NCI-H187 treated with DMSO at 0.1 percent for 48 hours (cell line): ENCODE data around the gene PSME3.
A peak's percentile ranks its signal among the peaks of the same experiment; 100 is the strongest.

Experiments
- DNase-seq: peaks from one replicate; lab custom pipeline; 2025; lab: John Stamatoyannopoulos, UW

PSME3 gene, protein sequence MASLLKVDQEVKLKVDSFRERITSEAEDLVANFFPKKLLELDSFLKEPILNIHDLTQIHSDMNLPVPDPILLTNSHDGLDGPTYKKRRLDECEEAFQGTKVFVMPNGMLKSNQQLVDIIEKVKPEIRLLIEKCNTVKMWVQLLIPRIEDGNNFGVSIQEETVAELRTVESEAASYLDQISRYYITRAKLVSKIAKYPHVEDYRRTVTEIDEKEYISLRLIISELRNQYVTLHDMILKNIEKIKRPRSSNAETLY

GRCh38 chr17:42832934-42833766, at the start of gene PSME3:
Gene PSME3, plus strand, starts transcription at chr17:42833397. Its CDS starts 235 bp downstream, at chr17:42833632.
- no peak for DNase-seq

- DNase-seq = no peak
Measured at GRCh38 chr17:42783791-42784138, 49.4 kb upstream of the PSME3 start.

DNA sequence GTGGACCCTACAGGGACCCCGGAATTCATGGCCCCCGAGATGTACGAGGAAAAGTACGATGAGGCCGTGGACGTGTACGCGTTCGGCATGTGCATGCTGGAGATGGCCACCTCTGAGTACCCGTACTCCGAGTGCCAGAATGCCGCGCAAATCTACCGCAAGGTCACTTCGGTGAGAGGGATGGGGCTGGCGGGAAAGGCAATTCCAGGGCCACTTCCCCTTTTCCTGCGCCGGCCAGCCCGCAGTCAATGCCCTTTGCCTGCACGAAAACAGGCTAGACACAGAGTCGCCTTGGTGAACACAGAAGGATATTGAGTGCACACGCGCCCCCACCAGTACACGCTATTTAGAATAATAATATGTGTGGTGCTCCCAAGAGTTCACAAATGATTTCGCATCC, 48.8 kb upstream of the PSME3 start:
- DNase-seq = no peak

GRCh38 chr17:42784811-42785592, 48.2 kb upstream of the PSME3 start:
- no peak for DNase-seq

DNA sequence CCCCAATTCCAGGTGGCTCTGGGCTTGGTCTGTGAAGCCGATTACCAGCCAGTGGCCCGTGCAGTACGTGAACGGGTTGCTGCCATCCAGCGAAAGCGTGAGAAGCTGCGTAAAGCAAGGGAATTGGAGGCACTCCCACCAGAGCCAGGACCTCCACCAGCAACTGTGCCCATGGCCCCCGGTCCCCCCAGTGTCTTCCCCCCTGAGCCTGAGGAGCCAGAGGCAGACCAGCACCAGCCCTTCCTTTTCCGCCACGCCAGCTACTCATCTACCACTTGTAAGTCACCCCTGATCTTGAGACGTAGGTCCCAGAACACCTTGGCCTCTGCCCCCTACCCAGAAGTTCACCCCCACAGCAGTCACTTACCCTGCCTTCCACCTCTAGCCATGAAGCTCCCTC, 45.9 kb upstream of the PSME3 start:
- DNase-seq = no peak

DNA sequence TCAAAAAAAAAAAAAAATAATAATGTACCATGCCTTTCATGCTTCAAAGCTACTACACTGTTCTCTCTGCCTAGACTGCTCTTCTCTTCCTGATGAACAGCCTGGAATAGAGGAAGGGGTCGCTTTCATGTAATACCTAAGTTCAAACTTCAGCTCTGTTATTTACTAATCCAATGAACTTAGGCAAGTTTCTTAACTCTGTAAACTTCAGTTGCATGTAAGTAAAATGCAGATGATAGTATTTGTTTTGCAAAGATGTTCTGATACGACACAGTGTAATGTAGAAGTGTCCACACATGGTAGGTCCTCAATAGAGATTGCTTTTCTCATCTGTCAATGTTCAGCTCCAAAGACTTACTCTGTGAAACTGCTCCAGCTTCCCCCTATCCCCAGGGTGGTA, 41.2 kb upstream of the PSME3 start:
- DNase-seq = no peak

DNA sequence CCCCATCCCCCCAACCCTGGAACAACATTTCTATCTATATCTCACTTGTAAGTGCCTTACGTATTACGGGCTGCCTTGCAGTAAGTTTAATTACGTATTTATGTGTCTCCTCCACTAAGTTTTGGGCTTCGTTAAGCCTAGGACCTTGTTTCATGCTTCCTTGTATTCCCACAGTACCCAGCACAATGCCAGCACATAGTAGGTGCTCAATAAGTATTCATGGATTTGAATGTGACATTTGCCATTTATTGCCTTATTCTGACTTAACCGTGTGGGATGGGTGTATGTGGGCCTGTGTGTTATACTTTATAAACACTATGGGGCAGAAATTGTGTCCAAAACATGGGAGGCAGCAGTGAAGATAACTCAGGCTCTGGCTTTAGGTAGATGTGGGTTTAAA, 40.7 kb upstream of the PSME3 start:
- no peak for DNase-seq

DNA sequence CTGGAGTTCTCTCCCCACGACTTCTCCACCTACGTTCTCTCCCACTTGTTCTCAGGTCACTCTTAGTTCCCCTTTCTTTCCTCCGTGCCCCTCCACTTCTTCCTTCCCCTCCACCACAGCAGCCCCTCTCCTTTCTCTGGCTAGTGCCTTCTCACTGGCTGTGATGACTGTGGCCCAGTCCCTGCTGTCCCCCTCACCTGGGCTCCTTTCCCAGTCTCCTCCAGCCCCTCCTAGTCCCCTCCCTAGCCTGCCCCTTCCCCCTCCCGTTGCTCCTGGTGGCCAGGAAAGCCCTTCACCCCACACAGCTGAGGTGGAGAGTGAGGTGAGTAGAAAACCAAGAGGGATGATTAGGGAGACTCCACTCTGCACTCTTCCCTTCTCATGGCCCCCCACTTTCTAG, 38.1 kb upstream of the PSME3 start:
- DNase-seq = no peak

- DNase-seq = no peak
Measured at GRCh38 chr17:42795465-42795864, 37.7 kb upstream of the PSME3 start.

GRCh38 chr17:42796066-42796758, 37.0 kb upstream of the PSME3 start:
- no peak for DNase-seq

GRCh38 chr17:42797067-42798007, 35.9 kb upstream of the PSME3 start:
- no peak for DNase-seq

DNA sequence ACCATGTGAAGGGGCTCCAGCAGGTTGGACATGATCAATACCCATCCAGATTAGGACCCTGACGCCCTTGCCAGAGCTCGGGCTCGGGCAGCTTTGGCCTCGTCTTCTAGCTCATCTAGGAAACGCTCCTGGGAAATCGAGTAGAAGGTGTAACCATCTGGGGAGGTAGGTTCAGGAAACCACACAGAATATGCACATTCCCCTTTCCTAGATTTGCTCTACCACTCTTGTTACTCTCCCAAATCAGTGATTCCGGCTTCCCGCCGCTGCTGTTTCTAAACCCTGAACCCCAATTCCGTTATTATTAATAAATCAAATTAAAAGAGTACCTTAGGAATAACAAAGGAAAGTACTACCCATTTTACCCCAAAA, 35.2 kb upstream of the PSME3 start:
- no peak for DNase-seq

GRCh38 chr17:42798383-42799380, 34.5 kb upstream of the PSME3 start, which contains the start of the genes CNTD1 and COA3:
Gene CNTD1, plus strand, starts transcription at chr17:42798861. Its CDS starts 207 bp downstream, at chr17:42799068.
Gene COA3, minus strand, starts transcription at chr17:42798704. Its CDS starts 23 bp downstream, at chr17:42798681.
- DNase-seq = peak; percentile 24

GRCh38 chr17:42803074-42803883, 29.9 kb upstream of the PSME3 start:
- no peak for DNase-seq

DNA sequence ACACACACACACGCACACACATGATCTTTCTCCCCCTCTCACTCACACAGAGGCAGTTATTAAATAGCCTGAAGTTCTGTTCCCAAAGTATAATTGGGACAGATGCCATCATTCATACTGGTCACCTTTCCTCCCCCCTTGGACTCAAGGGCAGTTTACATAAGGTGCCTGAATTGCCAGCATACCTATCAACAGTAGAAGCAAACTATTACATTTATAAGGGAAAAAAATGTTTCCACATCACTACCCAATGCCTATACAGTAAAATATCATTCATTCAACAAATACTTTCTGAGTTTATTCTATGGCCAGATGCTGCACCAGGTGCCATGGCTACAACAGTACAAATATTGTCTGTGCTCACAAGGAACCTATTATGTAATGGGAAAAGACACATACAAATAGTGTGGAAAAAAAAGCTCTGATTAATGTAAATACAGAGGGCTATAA, 28.3 kb upstream of the PSME3 start:
- DNase-seq = no peak

GRCh38 chr17:42806249-42806648, 26.9 kb upstream of the PSME3 start:
- DNase-seq = no peak

DNA sequence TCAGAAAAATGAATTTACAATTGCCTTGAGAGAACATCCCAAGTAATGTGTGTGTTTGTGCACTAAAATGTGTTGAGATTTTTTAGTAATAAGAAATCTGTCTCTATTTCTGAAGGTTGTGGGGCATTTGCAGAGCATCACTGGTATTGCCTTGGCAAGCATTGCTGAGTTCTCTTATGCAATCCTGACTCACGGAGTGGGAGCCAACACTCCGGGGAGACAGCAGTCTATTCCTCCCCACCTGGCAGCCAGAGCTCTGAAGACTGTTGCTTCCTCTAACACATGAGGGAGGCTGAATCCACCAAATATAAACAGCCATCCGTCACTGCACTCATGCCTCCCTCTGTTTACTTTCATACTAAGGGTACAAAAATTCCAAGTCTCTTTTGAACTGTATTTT, 23.9 kb upstream of the PSME3 start:
- DNase-seq = no peak

- no peak for DNase-seq
Measured at GRCh38 chr17:42814633-42815399, 18.4 kb upstream of the PSME3 start.
